Transverse colon (tissue), 4 donors: ENCODE results near the gene MT1A.

Experiments
- EP300 ChIP-seq: sonication (generic); formaldehyde crosslinking; IDR thresholded peaks from one replicate; pipeline ENCODE4 v1.6.1; 2017; ENCODE audit warnings: antibody characterized with exemption, low read depth
- POLR2A ChIP-seq: fragments of 450-650 bp; IDR thresholded peaks from one replicate; pipeline ENCODE4 v1.6.1; 2016; ENCODE audit warnings: antibody characterized with exemption, mild to moderate bottlenecking, moderate library complexity
- POLR2AphosphoS5 ChIP-seq, 3 donors: sonication (generic); formaldehyde crosslinking; IDR thresholded peaks; one replicate each; pipeline ENCODE4 v1.6.1; 2016; ENCODE audit warnings: antibody characterized with exemption in 3 of 3
- TF ChIP-seq, protein P1 (sequence below), 5 experiments: fragments of 200-600 bp in 3 of 5; fragments of 450-650 bp in 2 of 5; sonication (generic) in 3 of 5; IDR thresholded peaks; 1 replicate in 2 of 5; 2 replicates in 3 of 5; pipeline ENCODE4 v1.5.1; 2016 to 2017; ENCODE audit warnings: antibody characterized with exemption in 5 of 5, inconsistent platforms in 3 of 5, mild to moderate bottlenecking in 2 of 5, moderate library complexity in 1 of 5

DNA sequence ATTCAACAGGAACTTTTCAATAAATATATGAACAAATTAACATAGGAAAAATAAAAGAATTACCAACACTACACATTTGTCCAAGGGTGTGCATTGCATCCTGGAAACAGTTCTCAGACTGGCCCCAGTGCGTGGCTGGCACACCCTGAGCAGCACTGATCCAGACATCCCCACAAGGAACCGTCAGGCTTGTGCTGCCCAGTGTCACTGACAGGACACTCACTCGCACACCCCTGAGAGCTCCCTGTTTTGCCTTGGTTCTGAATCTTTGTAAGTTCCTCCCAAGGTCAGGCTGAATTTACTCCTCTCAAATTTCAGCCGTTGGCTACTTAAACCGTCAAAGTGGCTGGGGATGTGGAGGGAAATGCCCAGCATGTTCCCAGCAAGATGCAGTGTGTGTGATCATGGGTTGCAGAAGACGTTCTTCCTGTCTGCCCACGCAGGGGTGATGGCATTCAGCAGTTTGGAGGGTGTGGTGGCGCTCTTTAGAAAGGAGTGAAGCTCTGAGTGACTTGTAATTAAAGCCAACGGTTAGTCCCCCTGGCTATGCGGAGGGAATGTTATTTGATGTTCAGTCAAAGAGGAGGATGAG lies 28.4 kb upstream of the MT1A start:
- TF ChIP-seq, protein P1, sequence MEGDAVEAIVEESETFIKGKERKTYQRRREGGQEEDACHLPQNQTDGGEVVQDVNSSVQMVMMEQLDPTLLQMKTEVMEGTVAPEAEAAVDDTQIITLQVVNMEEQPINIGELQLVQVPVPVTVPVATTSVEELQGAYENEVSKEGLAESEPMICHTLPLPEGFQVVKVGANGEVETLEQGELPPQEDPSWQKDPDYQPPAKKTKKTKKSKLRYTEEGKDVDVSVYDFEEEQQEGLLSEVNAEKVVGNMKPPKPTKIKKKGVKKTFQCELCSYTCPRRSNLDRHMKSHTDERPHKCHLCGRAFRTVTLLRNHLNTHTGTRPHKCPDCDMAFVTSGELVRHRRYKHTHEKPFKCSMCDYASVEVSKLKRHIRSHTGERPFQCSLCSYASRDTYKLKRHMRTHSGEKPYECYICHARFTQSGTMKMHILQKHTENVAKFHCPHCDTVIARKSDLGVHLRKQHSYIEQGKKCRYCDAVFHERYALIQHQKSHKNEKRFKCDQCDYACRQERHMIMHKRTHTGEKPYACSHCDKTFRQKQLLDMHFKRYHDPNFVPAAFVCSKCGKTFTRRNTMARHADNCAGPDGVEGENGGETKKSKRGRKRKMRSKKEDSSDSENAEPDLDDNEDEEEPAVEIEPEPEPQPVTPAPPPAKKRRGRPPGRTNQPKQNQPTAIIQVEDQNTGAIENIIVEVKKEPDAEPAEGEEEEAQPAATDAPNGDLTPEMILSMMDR (IDR thresholded peaks at IDR 0.05): no peak
- TF ChIP-seq POLR2A (peak; percentile 60), EP300 (no peak), POLR2AphosphoS5 (IDR thresholded peaks at IDR 0.05) (peak; percentile 44 to 70 (median 61))
